GM19324 (cell line): ENCODE data around the gene NPAS3.

Experiments
- ATAC-seq: cut with Tn5 transposase; IDR thresholded peaks from one replicate; pipeline ENCODE4 v1.9.1; 2021; ENCODE audit warnings: mild to moderate bottlenecking, moderate library complexity; ENCODE audit not compliant: unreplicated experiment, low FRiP score

Gene NPAS3

DNA sequence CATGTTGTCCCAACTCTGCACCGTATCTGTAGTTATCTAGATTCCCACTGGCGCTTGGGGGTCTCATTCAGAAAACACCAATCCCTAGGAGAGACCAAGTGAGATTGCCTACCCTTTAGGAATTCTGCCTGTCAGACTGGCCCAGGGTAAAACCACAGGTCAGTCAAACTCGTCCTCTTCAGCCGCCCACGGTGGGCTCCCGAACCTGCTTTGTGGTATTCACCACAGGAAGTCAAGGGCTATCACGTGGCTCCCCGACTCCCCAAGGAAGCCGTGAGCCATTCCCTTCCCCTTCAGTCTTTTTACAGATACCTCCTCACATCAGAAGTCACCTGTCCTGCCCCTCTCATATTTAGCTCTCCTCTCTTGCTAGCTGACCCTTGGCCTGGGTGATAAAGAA is 852.3 kb downstream of the NPAS3 start:
- ATAC-seq = no peak

DNA sequence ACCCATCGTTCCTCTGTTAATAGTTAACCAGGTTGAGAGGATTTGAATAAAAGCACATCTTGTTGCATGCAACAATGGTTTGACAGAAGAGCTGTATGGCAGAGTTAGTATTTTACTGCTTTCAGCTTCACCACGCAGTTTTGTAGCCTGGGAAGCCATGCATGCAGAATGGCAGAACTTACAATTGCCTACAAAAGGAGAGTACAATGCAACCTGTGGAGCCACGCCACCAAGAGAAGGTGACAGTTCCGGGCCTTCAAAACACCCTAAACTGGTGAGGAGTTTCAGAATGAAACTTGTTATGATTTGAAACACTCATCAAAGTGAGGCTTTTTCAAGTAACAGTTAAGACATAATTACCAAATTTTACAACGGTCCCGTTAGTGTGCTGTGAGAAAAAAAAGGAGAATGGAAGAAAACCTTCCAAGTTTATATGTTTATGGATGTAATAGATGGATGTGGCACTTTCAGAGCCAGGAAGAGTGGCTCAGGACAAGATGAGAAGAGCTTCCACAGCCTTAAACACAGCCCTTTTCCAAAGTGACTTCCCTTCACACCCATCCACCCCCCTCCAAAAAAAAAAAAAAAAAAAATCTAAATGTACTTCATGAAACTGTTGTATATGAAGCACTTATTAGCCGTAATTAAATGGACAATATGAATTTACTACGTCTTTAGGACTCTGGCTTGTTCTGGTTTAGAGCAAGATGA is 853.5 kb downstream of the NPAS3 start:
- peak; percentile 69 for ATAC-seq

DNA sequence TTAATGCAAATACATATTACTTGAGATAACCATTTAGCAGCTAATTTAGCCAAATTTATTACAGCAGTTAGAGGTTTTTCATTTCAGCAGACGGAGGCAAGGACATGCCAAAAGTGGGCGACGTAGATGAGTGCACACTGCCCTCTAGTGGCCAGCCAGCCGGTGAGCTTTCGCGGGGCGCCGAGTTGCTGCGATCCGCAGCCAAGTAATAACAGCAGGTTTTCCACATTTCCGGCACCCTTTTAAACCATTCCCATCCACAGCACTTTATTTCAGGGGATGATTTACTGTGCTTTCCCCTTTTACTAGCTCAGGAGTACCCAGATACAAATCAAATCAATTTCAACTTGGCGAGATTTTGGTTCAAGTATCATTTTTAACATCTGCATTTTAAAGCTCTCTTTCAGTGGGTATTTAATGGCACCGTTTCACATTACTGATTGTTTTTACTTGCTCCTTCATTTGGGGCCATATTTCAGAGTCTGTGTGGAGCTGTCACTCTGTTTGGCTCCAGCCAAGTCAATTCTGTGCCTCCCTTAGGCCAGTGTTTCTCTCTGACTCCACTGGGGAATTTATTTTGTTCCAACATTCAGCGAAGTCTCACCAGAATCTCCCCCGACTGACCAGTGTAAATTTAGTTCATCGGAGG is 854.2 kb downstream of the NPAS3 start:
- ATAC-seq = peak; percentile 56

- no peak for ATAC-seq
Measured at GRCh38 chr14:33793398-33794110, 854.9 kb downstream of the NPAS3 start.

DNA sequence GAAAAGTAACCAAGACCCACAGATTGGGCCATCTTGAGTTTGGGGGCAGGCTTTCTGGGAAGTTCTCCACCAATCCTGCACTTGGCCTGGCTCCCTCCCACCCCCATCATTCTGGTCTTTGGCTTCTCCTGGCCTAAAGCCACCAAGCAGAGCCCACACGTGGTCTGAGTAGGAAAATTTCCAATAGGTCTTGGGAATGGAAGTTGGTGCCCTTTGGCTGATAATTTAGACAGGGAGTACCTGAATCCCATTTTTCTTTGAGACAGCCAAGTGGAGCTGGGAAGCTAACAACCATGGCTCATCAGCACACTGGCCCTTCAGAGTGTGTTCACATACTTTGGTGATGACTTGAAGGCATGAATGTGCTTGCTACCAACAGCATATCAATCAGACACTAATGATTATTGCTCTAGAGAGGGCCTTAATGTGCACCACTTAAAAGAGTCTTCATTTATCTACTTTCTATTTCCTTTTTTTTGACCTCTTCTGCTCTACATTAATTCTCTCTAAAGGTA is 856.2 kb downstream of the NPAS3 start:
- no peak for ATAC-seq

GRCh38 chr14:33796356-33796755 is 857.7 kb downstream of the NPAS3 start:
- no peak for ATAC-seq

- ATAC-seq = no peak
Measured at GRCh38 chr14:33799705-33800570, 861.3 kb downstream of the NPAS3 start.

DNA sequence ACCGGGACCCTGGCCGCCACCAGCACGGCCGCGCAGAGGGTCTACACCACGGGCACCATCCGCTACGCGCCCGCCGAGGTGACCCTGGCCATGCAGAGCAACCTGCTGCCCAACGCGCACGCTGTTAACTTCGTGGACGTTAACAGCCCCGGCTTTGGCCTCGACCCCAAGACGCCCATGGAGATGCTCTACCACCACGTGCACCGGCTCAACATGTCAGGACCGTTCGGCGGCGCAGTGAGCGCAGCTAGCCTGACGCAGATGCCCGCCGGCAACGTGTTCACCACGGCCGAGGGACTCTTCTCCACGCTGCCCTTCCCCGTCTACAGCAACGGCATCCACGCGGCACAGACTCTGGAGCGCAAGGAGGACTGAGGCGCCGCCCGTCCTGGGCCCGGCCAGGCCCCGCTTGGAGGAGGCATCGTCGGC is 862.1 kb downstream of the NPAS3 start:
- no peak for ATAC-seq

GRCh38 chr14:33802737-33803136 is 864.1 kb downstream of the NPAS3 start:
- ATAC-seq = no peak

DNA sequence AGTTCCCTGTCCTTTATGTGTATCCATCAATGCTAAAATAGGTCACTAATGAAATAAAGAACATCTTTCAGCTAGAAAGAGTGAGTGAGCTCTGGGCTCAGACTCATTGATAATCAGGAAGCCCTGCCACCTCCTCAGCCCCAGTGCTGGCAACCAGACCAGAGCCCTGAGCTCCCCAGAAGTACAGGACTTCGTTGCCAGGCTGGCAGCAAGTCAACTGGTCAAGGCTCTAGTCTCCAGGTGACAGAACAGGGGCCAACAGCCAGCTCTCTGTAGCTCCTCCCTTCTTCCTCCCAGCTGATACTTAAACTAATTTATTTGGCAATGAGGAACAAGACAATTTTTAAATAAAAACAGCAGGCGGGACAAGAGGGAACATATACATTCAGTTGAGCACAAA is 866.9 kb downstream of the NPAS3 start:
- no peak for ATAC-seq

DNA sequence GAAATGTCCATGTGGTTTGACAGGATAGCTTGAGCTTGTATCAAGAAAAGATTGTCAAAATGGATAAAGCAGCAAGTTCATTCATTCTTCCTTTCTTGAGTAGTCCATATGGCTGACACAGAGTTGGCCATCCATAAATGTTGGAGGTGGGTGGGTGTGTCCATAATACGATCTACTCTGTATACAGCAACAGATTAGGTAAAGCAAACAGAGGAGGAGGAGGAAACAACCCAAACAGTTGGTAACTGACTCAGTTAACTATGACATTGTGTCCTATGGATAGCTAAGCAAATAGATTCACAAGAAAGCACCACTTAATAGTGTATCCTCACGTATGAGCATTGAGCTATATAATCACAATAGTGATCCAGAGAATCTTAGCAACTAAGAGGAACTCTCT is 868.2 kb downstream of the NPAS3 start:
- no peak for ATAC-seq

DNA sequence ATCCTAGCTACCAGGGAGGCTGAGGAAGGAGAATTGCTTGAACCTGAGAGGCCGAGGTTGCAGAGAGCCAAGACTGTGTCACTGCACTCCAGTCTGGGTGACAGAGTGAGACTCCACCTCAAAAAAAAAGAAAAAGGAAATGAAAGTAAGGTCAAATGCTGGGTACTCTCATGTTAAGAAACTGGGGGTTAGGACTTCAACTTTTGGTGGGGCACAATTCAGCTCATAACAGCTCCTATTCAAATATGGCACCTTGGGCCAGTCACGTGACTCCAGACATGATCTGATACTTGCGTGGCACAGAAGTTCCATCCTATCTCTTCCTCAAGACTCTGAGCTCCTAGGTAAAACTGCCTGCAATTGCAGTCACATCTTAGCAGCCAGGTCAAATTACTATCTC is 869.5 kb downstream of the NPAS3 start:
- ATAC-seq = no peak

GRCh38 chr14:33809396-33809981 is 870.8 kb downstream of the NPAS3 start:
- no peak for ATAC-seq

GRCh38 chr14:33810308-33810707 is 871.6 kb downstream of the NPAS3 start:
- ATAC-seq = no peak

GRCh38 chr14:33811721-33812120 is 873.0 kb downstream of the NPAS3 start:
- no peak for ATAC-seq

GRCh38 chr14:33812181-33812580 is 873.5 kb downstream of the NPAS3 start:
- no peak for ATAC-seq

DNA sequence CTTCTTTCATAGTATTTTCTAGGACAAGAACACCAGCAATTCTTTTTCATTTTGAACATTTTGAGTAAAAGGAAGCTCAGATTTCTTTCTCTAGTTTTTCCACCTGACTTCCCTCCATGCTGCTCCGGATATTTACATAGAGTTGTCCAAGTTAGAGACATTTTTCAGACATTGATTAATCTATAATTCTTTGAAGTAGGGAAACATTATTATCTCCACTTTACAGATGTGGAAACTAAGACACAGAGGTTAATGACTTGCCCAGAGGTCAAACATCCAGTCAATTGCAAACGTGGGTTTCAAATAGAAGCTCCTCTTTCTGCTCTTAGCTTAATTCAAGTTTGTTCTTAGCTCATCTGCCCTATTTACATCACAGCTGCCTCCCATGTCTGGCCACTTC is 873.9 kb downstream of the NPAS3 start:
- no peak for ATAC-seq

DNA sequence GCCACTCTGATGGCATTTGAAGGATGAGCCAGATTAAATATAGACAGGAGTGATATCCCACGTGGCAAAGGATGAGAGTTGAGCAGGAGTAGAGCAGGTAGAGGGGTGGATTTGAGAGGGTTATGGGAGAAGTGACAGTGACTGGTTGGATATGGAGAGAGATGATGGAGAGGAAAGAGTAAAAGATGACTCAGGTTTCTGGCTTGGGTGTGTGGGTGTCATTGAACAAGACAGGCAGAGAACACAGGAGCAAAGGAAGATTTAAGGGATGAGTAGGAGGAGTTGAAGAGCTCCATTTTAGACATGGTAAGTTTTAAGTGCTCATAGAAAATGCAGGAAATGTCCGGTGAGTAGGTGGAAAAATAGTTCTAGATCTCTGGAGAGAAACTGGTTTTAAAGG is 875.3 kb downstream of the NPAS3 start:
- ATAC-seq = no peak

DNA sequence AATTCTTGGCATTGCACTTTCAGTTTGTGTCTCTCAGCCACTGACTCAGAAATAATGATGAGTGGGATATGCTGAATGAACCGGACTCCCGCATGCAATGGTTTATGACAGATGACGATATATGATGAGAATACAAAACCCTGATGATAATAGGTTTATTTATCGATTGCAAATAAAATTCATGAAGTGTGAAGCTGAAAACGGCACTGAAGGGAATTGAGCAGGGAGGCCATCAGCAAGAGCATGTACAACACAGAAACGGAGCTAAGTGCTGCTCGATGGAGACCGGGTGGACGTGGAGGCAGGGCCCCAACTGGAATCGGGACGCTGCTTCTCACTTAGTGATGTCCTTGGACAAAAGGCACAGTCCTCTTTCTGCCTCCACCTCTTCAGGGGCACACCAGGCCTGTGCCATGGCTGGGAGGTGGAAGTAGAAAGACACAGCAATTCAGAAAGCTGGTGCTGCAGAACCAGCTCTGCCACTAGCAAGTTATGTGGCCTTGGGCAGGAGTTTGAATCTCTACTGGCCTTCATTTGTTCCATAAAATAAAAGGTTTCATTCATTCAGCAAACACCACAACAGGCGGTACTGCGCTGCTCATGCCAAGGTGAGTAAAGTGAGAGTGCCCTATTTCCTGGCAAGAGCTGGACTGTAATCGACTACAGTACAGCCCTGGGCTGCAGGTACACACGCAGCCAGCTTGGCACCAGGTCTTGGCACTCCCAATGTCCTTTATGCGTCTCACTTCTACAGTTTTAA is 895.2 kb downstream of the NPAS3 start:
- no peak for ATAC-seq
